Smooth muscle cell (in vitro differentiated cells): ENCODE data around the gene VIL1. TPM values are rescaled to one million over a fixed set of nuclear protein-coding genes. Genes with fewer than 3 reads are reported as not detected.

Experiments
- DNase-seq: peaks from one replicate; lab custom pipeline; 2025; ENCODE audit not compliant: unreplicated experiment; lab: John Stamatoyannopoulos, UW
- H2AFZ ChIP-seq: fragments of 200-600 bp; sonication (generic); 2 replicates; pipeline ENCODE4 v1.6.0; 2016; ENCODE audit warnings: antibody characterized with exemption, low read depth, mild to moderate bottlenecking
- H3F3A ChIP-seq: fragments of 200-600 bp; sonication (generic); 2 replicates; pipeline ENCODE4 v1.6.0; 2017; ENCODE audit warnings: antibody characterized with exemption, low read depth
- H3K27ac ChIP-seq: fragments of 200-600 bp; sonication (generic); 2 replicates; pipeline ENCODE4 v1.5.1; 2016; ENCODE audit warnings: low read depth, mild to moderate bottlenecking
- H3K27me3 ChIP-seq: fragments of 200-600 bp; sonication (generic); 2 replicates; pipeline ENCODE4 v1.6.1; 2016; ENCODE audit warnings: low read depth, mild to moderate bottlenecking
- H3K36me3 ChIP-seq: fragments of 200-600 bp; sonication (generic); 2 replicates; pipeline ENCODE4 v1.5.1; 2016; ENCODE audit warnings: low read depth
- H3K4me1 ChIP-seq: fragments of 200-600 bp; sonication (generic); 2 replicates; pipeline ENCODE4 v1.5.1; 2016; ENCODE audit warnings: low read depth
- H3K4me2 ChIP-seq: fragments of 200-600 bp; sonication (generic); 2 replicates; pipeline ENCODE4 v1.6.0; 2016; ENCODE audit warnings: mild to moderate bottlenecking
- H3K4me3 ChIP-seq: fragments of 200-600 bp; sonication (generic); 2 replicates; pipeline ENCODE4 v1.5.1; 2016; ENCODE audit warnings: mild to moderate bottlenecking
- H3K79me2 ChIP-seq: fragments of 200-600 bp; sonication (generic); 2 replicates; pipeline ENCODE4 v1.6.0; 2016; ENCODE audit warnings: low read depth, mild to moderate bottlenecking
- H3K9ac ChIP-seq: fragments of 200-600 bp; sonication (generic); 2 replicates; pipeline ENCODE4 v1.6.0; 2016; ENCODE audit warnings: low read depth
- H3K9me3 ChIP-seq: fragments of 200-600 bp; sonication (generic); replicated peaks from 2 replicates; pipeline ENCODE4 v1.5.1; 2016; ENCODE audit warnings: low read depth
- H4K20me1 ChIP-seq: fragments of 200-600 bp; sonication (generic); 2 replicates; pipeline ENCODE4 v1.6.0; 2016; ENCODE audit warnings: low read depth
- CTCF ChIP-seq: fragments of 200-600 bp; sonication (generic); IDR thresholded peaks from 2 replicates; pipeline ENCODE4 v1.5.1; 2017; ENCODE audit warnings: borderline replicate concordance, mild to moderate bottlenecking, antibody characterized with exemption; ENCODE audit not compliant: insufficient read depth, poor library complexity, severe bottlenecking
- WGBS: methylation state at CpG from one replicate; pipeline ENCODE4 v1.1.7; 2016; ENCODE audit warnings: low lambda C conversion rate; 5-methylcytosine and 5-hydroxymethylcytosine counted together
- polyA plus RNA-seq: library from polyadenylated mRNA; unstranded; fragments of >200 nt; fragmentation: Nextera tagmentation; extraction: Ambion mirVana; gene quantifications from 2 replicates; pipeline ENCODE4 v1.2.1, GENCODE V29; 2016
- total RNA-seq: library from RNA; depleted of rRNA; stranded (reverse); fragments of >200 nt; gene quantifications from 2 replicates; pipeline ENCODE4 v1.2.3, GENCODE V29; 2014

VIL1 gene
- not detected in 2 replicates for total RNA-seq
- polyA plus RNA-seq: 0.14 and 0.15 TPM in 2 replicates

GRCh38 chr2:218418717-218419458 lies at the start of gene VIL1:
Gene VIL1 (plus strand): TSS chr2:218419123. CDS start chr2:218423779, 4,656 bp downstream.
- no peaks in the 10 kb centered on the region for H3K27me3 ChIP-seq
- no peak within 1 kb of the TSS for H3K9ac ChIP-seq
- no peaks in the 10 kb centered on the region for H3K79me2 ChIP-seq
- H3K27ac ChIP-seq: no peak within 1 kb of the TSS
- DNase-seq: no peak
- no peak for TF ChIP-seq CTCF
- no peaks in the 10 kb centered on the region for H3F3A ChIP-seq
- H3K4me2 ChIP-seq: no peak within 1 kb of the TSS
- no peaks in the 10 kb centered on the region for H3K4me1 ChIP-seq
- no peaks in the 10 kb centered on the region for H4K20me1 ChIP-seq
- no peak within 1 kb of the TSS for H2AFZ ChIP-seq
- no peaks in the 10 kb centered on the region for H3K9me3 ChIP-seq
- WGBS: 75% methylated on average over 9 of the region's 9 CpGs
- no peaks in the 10 kb centered on the region for H3K36me3 ChIP-seq
- H3K4me3 ChIP-seq: peak within 1 kb of the TSS; percentile 36

- Histone ChIP-seq H3K27me3 (no peaks in the 10 kb centered on the region), H3K4me2 (no peak overlapping the region), H3K4me3 (no peak overlapping the region), H4K20me1 (no peaks in the 10 kb centered on the region), H3F3A (peaks cover 44% of the 10 kb centered on the region), H3K9me3 (no peaks in the 10 kb centered on the region), H3K36me3 (no peaks in the 10 kb centered on the region), H3K79me2 (no peaks in the 10 kb centered on the region), H2AFZ (no peak overlapping the region), H3K27ac (peak overlapping the region; percentile 79), H3K4me1 (peaks cover 4% of the 10 kb centered on the region), H3K9ac (no peak overlapping the region)
- TF ChIP-seq CTCF: no peak
- 71% methylated on average over 2 of the region's 2 CpGs for WGBS
- no peak for DNase-seq
These were observed 49.6 kb upstream of the VIL1 start for GRCh38 chr2:218369330-218369729.

DNA sequence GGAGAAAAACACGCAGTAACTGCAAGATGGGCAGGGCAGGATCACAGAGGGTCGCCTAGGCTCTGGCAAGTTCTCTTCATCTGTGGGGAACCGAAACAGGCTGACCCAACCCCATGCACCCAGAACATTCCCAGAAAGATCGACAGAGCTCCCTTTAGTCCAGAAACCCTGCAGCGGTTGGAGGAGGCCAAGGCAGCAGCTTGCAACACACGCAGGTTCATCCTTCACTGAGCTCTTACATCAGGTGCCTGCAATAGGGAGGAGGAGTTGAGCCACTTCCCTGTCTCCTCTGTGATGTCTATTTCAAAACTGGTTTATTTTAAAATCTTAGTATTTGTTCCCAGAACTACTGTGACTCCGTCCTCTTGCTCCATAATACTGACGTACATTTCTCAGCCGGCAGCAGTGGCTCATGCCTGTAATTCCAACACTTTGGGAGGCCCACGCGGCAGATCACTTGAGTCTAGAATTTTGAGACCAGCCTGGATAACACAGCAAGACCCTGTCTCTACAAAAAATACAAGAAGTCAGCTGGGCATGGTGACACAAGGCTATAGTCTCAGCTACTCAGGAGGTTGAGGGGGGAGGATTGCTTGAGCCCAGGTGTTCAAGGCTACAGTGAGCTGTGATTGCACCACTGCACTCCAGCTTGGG lies 48.4 kb upstream of the VIL1 start:
- Histone ChIP-seq H3K27me3 (no peaks in the 10 kb centered on the region), H3K4me1 (peaks cover 4% of the 10 kb centered on the region), H3F3A (peaks cover 44% of the 10 kb centered on the region), H3K9ac (no peak overlapping the region), H3K9me3 (no peaks in the 10 kb centered on the region), H3K27ac (peak overlapping the region; percentile 79), H4K20me1 (no peaks in the 10 kb centered on the region), H3K36me3 (no peaks in the 10 kb centered on the region), H2AFZ (no peak overlapping the region), H3K4me2 (peak overlapping the region; percentile 14), H3K79me2 (no peaks in the 10 kb centered on the region), H3K4me3 (no peak overlapping the region)
- TF ChIP-seq CTCF: no peak
- no peak for DNase-seq
- 46% methylated on average over 11 of the region's 11 CpGs for WGBS
